ENCODE results near the gene UBAC1.

The UBAC1 gene

GRCh38 chr9:135993409-135993742 is 32.2 kb upstream of the UBAC1 start:
- no peak for DNase-seq

GRCh38 chr9:135992486-135993408 is 31.6 kb upstream of the UBAC1 start:
- DNase-seq, result peak; percentile 52 to 68

DNA sequence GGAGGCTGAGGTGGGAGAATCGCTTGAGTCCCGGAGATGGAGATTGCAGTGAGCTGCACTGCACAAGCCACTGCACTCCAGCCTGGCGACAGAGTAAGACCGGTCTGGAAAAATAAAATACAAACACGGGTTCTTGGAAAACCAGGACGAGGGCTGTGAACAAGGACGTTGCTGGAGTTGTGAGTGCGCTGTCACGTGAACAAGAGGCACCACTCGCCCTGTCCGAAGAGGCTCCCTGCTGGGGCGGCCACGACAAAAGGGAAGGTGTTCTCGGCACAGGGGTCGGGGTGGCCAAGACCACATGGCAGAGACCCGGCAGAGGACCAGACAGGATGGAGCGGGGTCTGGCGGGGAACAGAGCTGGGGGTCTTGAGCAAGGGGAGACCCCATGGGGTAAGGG is 30.6 kb upstream of the UBAC1 start:
- DNase-seq, result no peak

GRCh38 chr9:135990468-135991429 is 29.6 kb upstream of the UBAC1 start:
- DNase-seq, result peak; percentile 51 to 61

- DNase-seq, result peak; percentile 24 to 33
Observed at GRCh38 chr9:135989722-135990467, 28.7 kb upstream of the UBAC1 start.

GRCh38 chr9:135989157-135989556 is 28.0 kb upstream of the UBAC1 start:
- no peak for DNase-seq

GRCh38 chr9:135988493-135988892 is 27.3 kb upstream of the UBAC1 start:
- DNase-seq, result no peak

DNA sequence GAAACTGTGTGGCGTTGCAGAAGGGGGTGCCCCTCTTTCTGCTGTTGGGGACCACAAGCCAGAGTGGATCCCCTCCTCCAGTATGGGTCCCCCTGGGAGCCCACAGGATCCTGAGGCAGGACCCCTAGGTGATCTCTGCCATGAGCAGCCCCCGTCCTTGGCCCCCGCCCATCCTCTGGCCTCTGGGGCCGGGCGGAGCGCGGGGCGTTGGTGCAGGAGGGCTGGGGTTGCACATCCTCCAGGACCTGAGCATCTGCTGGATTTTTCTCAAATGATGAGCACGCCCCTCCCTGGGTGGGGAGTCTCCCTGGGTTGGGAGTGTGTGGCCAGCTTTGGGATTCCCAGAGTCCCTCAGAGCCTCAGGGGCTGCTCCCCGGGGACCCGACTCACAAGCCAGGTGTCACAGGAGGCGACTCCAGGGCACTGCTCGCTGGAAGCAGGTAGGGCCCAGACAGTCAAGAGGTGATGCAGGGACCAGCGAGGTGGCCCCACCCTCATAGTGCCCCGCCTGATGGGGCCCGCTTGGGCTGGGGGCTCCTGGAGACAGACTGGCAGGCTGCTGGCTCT is 26.7 kb upstream of the UBAC1 start:
- no peak for DNase-seq

DNA sequence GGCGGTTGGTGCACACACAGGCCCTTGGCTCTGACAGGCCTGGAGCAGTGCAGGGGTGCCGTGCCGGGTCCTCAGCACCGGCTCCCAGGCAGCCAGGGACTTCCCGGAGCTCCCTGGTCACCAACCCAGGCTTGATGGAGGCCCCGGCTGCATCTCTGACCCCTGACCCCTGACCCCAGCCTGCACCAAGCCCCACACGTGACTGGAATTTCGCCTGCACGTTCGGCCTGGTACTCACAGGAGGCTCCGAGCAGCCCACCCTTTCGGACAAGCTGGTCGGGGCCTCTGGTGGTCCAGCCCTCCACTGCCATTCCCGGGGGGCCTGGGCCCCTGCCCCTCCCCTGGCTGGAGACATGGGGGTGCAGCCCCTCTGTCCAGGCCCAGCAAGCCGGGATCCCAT is 25.4 kb upstream of the UBAC1 start:
- no peak for DNase-seq

- DNase-seq, result no peak
Observed at GRCh38 chr9:135985889-135986288, 24.7 kb upstream of the UBAC1 start.

GRCh38 chr9:135985459-135985774 is 24.2 kb upstream of the UBAC1 start:
- no peak for DNase-seq

- no peak for DNase-seq
Observed at GRCh38 chr9:135984072-135984710, 23.0 kb upstream of the UBAC1 start.

DNA sequence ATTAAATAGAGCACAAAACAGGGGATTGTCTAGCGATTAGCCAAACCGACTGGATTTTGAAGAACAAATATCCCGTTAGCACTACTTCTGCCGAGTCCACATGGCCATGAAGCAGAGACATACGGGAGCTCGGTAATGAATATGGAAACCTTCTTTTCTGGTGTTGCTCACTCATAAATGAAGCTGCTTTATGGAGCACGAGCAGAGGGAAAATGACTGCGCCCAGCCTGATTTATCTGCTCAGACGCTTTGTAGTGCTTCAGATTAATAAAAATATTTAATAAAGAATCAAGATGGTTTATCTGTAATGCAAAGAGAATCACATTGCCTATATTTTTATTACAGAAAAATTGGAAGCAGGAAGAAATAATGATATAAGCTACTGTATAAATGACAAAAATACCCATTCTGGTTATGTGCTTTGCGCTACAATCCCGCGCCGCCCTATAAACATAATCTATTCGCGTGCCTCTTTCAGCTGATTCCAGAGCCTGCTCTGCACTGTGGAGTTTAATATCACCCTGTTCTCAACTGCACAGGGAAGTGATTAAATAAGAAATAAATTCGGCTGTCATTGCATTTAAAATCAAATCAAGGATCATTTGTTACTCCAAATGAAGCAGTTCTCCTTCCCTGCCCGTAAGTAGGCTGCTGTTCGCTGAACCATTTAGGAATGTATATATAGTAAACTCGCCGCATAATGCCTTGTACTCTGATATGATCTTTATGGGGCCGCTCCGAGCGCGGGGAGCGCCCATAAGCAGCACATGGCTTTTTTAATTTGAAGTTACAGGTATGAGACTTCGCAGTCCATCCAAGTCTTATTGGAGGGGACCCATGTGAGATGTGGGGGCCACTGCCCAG is 22.3 kb upstream of the UBAC1 start:
- no peak for DNase-seq

DNA sequence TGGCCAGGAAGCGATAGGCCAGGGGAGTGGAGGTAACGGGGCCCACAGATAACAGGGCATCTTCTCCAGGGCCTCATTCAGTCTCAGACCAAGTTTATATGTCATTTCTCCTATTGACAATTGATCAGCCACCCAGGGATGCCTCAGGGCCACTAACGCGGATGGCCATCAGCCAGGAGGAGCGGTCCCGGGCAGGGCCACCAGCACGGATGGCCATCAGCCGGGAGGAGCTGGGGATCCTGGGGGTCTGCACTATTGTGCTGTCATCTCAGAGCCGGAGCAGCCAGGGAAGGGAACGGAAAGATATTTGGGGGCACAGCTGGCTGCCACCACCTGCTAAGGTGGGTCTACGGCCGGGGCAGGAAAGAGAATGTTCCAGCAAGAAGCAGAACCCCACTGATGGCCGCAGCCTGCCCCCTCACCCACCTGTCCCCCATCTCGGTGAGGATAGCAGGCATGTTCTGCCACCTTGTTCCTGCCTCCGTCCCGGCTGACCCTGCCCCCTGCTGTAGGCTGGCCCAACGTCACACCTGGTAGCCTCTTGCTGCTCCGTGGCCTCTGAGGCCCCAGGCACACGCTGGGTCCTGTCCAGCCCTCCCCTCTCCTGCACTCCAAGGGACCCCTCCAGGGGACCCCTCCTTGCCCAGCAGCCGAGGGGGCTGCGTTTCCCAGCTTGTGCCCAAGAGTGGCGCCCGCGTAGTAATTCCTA is 21.5 kb upstream of the UBAC1 start:
- DNase-seq, result no peak

DNA sequence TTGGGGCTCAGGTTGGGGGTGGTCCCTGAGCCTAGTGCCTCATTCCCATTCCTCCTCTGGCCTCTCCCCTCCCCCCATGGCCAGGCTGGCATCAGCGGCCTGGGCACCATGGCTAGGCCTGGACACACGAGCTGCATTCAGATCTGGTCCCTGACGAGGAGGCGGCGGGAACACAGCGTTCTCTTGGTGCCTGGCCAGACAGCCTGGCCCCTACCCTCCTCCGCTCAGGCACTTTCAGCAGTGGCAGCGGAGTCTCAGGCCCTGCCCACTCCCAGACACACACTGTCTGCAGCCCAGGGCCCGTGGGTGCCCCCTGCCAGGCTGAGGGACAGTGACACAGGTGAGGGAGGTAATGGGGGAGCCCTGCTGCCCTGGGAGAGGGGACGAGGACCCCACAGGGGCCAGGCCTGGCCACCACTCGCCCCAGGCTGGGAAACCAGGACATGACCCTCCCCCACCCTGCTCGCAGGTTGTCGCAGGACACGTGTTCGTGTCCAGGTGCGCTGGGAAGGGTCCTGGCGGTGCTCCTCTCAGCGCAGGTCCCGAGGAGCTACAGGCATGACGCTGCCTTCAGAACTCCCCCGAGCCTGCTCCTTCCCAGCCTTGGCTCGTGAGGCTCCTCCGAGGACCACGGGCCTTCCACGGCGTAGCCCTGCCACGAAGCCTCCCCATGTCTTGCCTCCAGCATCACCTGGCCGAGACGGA is 19.9 kb upstream of the UBAC1 start:
- DNase-seq, result no peak

GRCh38 chr9:135979547-135980166 is 18.5 kb upstream of the UBAC1 start:
- no peak for DNase-seq

GRCh38 chr9:135978642-135979546 is 17.7 kb upstream of the UBAC1 start:
- peak; percentile 51 to 70 for DNase-seq

GRCh38 chr9:135976944-135977343 is 15.8 kb upstream of the UBAC1 start:
- DNase-seq, result no peak
